ENCODE results near the gene TNFRSF1B.
"Not testable (repeated sequence)": the region's sequence is repeated elsewhere in the genome, so short reads cannot be mapped to it uniquely, and the experiment has no call there.

DNA sequence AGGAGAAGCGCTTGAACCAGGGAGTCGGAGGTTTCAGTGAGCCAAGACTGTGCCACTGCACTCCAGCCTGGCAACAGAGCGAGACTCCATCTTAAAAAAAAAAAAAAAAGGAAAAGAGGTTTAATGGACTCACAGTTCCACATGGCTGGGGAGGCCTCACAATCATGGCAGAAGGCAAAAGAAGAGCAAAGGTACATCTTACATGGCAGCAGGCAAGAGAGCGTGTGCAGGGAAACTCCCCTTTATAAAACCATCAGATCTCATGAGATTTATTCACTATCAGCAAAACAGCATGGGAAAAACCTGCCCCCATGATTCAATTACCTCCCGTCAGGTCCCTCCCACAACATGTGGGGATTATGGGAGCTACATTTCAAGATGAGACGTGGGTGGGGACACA, 57.3 kb downstream of the TNFRSF1B start:
- TF ChIP-seq, protein P1, sequence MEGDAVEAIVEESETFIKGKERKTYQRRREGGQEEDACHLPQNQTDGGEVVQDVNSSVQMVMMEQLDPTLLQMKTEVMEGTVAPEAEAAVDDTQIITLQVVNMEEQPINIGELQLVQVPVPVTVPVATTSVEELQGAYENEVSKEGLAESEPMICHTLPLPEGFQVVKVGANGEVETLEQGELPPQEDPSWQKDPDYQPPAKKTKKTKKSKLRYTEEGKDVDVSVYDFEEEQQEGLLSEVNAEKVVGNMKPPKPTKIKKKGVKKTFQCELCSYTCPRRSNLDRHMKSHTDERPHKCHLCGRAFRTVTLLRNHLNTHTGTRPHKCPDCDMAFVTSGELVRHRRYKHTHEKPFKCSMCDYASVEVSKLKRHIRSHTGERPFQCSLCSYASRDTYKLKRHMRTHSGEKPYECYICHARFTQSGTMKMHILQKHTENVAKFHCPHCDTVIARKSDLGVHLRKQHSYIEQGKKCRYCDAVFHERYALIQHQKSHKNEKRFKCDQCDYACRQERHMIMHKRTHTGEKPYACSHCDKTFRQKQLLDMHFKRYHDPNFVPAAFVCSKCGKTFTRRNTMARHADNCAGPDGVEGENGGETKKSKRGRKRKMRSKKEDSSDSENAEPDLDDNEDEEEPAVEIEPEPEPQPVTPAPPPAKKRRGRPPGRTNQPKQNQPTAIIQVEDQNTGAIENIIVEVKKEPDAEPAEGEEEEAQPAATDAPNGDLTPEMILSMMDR (IDR thresholded peaks at IDR 0.05), result not testable (repeated sequence)
- not testable (repeated sequence) for TF ChIP-seq POLR2A (IDR thresholded peaks at IDR 0.05)
